ENCODE results near the gene PBRM1. TPM values are rescaled to one million over a fixed set of nuclear protein-coding genes. Genes with fewer than 3 reads are reported as not detected.

Gene PBRM1
- total and polyA plus RNA-seq, 2 of the 13 experiments (the other 11 are each of a cell fraction or from before 2014, with no cell fraction given): 10.9 to 33.2 TPM

DNA sequence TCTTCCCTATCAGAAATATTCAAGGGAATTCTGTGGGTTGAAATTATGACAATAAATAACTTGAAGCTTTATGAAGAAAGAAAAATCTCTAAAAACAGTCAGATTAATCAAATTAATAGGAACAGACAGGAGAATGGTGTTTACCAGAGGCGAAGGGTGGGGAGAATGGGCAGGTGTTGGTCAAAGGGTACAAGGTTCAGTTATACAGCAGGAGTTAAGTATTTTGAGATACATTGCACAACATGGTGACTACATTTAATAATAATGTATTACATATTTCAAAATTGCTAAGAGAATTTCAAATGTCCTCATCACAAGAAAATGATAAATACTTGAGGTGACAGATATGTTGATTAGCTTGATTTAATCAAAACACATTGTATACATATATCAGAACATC is 38.8 kb upstream of the PBRM1 start:
- H3K27ac ChIP-seq (ENCODE audit: extremely low read length, insufficient read depth, low read length): peak overlapping the region; percentile 20
- H3K9me3 ChIP-seq (ENCODE audit: low read length): peaks cover 4% of the 10 kb centered on the region; the same call in 1 of the 2 replicates
- H3K79me2 ChIP-seq (ENCODE audit: insufficient read depth, low read length): no peaks in the 10 kb centered on the region
- in situ Hi-C loops (cut with HindIII; ENCODE audit: extremely low pct_ligation_motif_present, low pct_unique_long_range_greater_than_20kb) (no loop called here), intact Hi-C loops (cut with micrococcal nuclease; ENCODE audit: unreplicated experiment) (no loop called here)
- no peak overlapping the region for H3K9ac ChIP-seq (ENCODE audit: insufficient read depth, low read depth, low read length)
- no peak for FAIRE-seq
- DNase-seq (ENCODE audit: low spot score): peak; percentile 62
- peaks cover 0 to 2% of the 10 kb centered on the region in 2 experiments; a peak in 1 of 5 replicates for H3K36me3 ChIP-seq (replicated peaks in 1 of 2; ENCODE audit: control insufficient read depth in 1 of 2, insufficient read depth in 2 of 2, low read length in 2 of 2)
- H2AFZ ChIP-seq (ENCODE audit: low read length): no peak overlapping the region
- ATAC-seq: peak; percentile 54; the same call in 1 of the 3 replicates
- WGBS (ENCODE audit: low lambda C conversion rate): 51% methylated on average over 1 of the region's 1 CpG
- no TSS peak for BruUV-seq (replicated peaks)
- POLR2A ChIA-PET: interaction anchor here (1.8 kb wide), 1 partner anchor 20 kb away, joined by 4 read pairs; no protein-coding TSS in a partner anchor
- H3K4me2 ChIP-seq (ENCODE audit: low read depth, low read length): peak overlapping the region; percentile 14; the same call in 1 of the 2 replicates
- H3K27me3 ChIP-seq (ENCODE audit: control insufficient read depth in 1 of 2, insufficient read depth in 2 of 2, low read length in 2 of 2): no peaks in the 10 kb centered on the region
- CTCF ChIA-PET (ENCODE audit: low intra/inter-chr PET ratio, low total read pairs): no interaction called here
- no peak overlapping the region for H3K4me3 ChIP-seq (replicated peaks in 1 of 3; ENCODE audit: insufficient read depth in 1 of 3, low read depth in 2 of 3, low read length in 3 of 3)
- H3K4me1 ChIP-seq (ENCODE audit: insufficient read depth, low read length): peaks cover 20% of the 10 kb centered on the region
- no peaks in the 10 kb centered on the region for H4K20me1 ChIP-seq (ENCODE audit: insufficient read depth, low read length)
- TF ChIP-seq CEBPG (CRISPR knock-in tag; IDR thresholded peaks at IDR 0.05): peak; percentile 82
- TF ChIP-seq, protein P1, sequence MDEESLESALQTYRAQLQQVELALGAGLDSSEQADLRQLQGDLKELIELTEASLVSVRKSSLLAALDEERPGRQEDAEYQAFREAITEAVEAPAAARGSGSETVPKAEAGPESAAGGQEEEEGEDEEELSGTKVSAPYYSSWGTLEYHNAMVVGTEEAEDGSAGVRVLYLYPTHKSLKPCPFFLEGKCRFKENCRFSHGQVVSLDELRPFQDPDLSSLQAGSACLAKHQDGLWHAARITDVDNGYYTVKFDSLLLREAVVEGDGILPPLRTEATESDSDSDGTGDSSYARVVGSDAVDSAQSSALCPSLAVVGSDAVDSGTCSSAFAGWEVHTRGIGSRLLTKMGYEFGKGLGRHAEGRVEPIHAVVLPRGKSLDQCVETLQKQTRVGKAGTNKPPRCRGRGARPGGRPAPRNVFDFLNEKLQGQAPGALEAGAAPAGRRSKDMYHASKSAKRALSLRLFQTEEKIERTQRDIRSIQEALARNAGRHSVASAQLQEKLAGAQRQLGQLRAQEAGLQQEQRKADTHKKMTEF (CRISPR knock-in tag; IDR thresholded peaks at IDR 0.05): peak; percentile 45; the same call in 1 of the 2 replicates
- TF ChIP-seq MTA1 (CRISPR knock-in tag; IDR thresholded peaks at IDR 0.05; ENCODE audit: borderline replicate concordance): no peak
- TF ChIP-seq ZNF644 (CRISPR knock-in tag; IDR thresholded peaks at IDR 0.05; ENCODE audit: low read depth): peak; percentile 39; the same call in 1 of the 2 replicates
- no peak for TF ChIP-seq SUZ12 (IDR thresholded peaks at IDR 0.05; ENCODE audit: low read depth, low read length)
- TF ChIP-seq HMG20A (CRISPR knock-in tag; IDR thresholded peaks at IDR 0.05; ENCODE audit: borderline replicate concordance): peak; percentile 32; the same call in 1 of the 2 replicates
- peak; percentile 88 for TF ChIP-seq CEBPB (IDR thresholded peaks at IDR 0.05; ENCODE audit: borderline replicate concordance, low read depth, low read length)
- peak; percentile 69; the same call in 1 of the 2 replicates for TF ChIP-seq MIXL1 (CRISPR knock-in tag; IDR thresholded peaks at IDR 0.05)
- 0 out of 2 replicates have a peak, but pooled peaks have one; percentile 16 for TF ChIP-seq NCOA2 (CRISPR knock-in tag; IDR thresholded peaks at IDR 0.05)
- 0 out of 2 replicates have a peak, but pooled peaks have one; percentile 31 for TF ChIP-seq RCOR2 (CRISPR knock-in tag; IDR thresholded peaks at IDR 0.05)
- no peak for TF ChIP-seq HDAC2 (CRISPR knock-in tag; IDR thresholded peaks at IDR 0.05)
- TF ChIP-seq KAT8 (CRISPR knock-in tag; IDR thresholded peaks at IDR 0.05): 0 out of 2 replicates have a peak, but pooled peaks have one; percentile 22
- TF ChIP-seq FOXK1 (CRISPR knock-in tag; IDR thresholded peaks at IDR 0.05; ENCODE audit: borderline replicate concordance, low read depth): peak; percentile 46; the same call in 1 of the 2 replicates
- TF ChIP-seq ZNF747 (CRISPR knock-in tag; IDR thresholded peaks at IDR 0.05; ENCODE audit: borderline replicate concordance): no peak
- peak; percentile 73 for TF ChIP-seq HNF4A (CRISPR knock-in tag; IDR thresholded peaks at IDR 0.05)
- 0 out of 2 replicates have a peak, but pooled peaks have one; percentile 24 for TF ChIP-seq FOXJ3 (CRISPR knock-in tag; IDR thresholded peaks at IDR 0.05; ENCODE audit: borderline replicate concordance)
- TF ChIP-seq FOXA3 (CRISPR knock-in tag; IDR thresholded peaks at IDR 0.05): peak; percentile 75
- peak; percentile 53 for TF ChIP-seq NCOR1 (IDR thresholded peaks at IDR 0.05; ENCODE audit: borderline replicate concordance, low read length)
- 0 out of 2 replicates have a peak, but pooled peaks have one; percentile 25 for TF ChIP-seq ZNF629 (CRISPR knock-in tag; conservative IDR thresholded peaks at IDR 0.05)
- TF ChIP-seq, protein P2, sequence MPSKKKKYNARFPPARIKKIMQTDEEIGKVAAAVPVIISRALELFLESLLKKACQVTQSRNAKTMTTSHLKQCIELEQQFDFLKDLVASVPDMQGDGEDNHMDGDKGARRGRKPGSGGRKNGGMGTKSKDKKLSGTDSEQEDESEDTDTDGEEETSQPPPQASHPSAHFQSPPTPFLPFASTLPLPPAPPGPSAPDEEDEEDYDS (CRISPR knock-in tag; IDR thresholded peaks at IDR 0.05): 0 out of 2 replicates have a peak, but pooled peaks have one; percentile 18
- TF ChIP-seq SOX5 (CRISPR knock-in tag; IDR thresholded peaks at IDR 0.05; ENCODE audit: borderline replicate concordance): peak; percentile 17; the same call in 1 of the 2 replicates
- no peak for TF ChIP-seq SP140L (CRISPR knock-in tag; IDR thresholded peaks at IDR 0.05; ENCODE audit: borderline replicate concordance)
